ENCODE data around the gene PKM. TPM values are rescaled to one million over a fixed set of nuclear protein-coding genes. Genes with fewer than 3 reads are reported as not detected.
"Not testable (repeated sequence)": the region's sequence is repeated elsewhere in the genome, so short reads cannot be mapped to it uniquely, and the experiment has no call there.

PKM gene
- total RNA-seq, 1 experiment from 2014 or later: 858 TPM

GRCh38 chr15:72179950-72180581, 50.9 kb downstream of the PKM start:
- DNase-seq (ENCODE audit: extremely low read depth, low read depth): no peak

DNA sequence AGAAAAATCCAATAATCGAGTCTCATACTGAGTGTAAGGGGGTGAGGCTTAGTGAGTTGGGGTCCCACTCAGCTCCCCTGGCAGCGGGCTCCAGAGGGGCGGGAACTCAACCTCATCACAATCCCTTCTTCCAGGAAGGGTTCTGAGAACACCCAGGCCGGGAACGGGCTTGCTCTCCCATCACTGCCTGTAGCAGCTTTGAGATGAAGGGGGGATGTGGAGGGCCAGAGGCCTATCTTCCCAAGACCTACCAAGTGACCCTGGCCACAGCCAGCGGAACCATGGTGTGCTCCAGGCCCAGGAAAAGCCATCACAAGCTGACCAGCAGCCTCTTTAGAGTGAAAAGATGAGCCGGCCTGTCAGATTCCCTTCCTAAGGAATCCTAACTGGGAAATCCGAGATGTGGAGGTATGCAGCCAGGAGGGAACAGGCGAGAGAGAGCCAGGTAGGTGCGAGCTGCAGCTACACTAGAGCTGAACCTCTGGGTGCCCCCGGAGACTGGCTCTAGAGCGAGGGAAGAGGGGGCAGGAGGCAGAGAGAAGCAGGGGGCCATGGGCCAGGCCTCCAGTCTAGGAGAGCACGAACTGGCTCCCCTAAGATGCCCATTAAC, 51.9 kb downstream of the PKM start:
- DNase-seq (ENCODE audit: extremely low read depth, low read depth): no peak

DNA sequence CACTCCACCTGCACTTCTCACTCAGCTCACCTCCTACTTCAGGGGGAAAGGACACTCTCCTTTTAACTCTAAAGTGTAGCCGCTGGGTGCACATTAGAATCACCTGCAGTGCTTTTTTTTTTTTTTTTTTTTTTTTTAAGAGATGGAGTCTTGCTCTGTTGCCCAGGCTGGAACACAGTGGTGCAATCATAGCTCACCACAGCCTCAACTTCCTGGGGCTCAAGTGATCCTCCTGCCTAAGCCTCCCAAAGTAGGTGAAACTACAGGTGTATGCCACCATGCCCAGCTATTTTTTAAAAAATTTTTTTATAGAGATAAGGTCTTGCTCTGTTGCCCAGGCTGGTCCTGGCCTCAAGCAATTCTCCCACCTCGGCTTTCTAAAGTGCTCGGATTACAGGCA, 54.2 kb downstream of the PKM start:
- no peak for DNase-seq (ENCODE audit: extremely low read depth, low read depth)

GRCh38 chr15:72176159-72176558, 54.8 kb downstream of the PKM start:
- no peak for DNase-seq (ENCODE audit: extremely low read depth, low read depth)

GRCh38 chr15:72175186-72176044, 55.6 kb downstream of the PKM start:
- no peak for DNase-seq (ENCODE audit: extremely low read depth, low read depth)

DNA sequence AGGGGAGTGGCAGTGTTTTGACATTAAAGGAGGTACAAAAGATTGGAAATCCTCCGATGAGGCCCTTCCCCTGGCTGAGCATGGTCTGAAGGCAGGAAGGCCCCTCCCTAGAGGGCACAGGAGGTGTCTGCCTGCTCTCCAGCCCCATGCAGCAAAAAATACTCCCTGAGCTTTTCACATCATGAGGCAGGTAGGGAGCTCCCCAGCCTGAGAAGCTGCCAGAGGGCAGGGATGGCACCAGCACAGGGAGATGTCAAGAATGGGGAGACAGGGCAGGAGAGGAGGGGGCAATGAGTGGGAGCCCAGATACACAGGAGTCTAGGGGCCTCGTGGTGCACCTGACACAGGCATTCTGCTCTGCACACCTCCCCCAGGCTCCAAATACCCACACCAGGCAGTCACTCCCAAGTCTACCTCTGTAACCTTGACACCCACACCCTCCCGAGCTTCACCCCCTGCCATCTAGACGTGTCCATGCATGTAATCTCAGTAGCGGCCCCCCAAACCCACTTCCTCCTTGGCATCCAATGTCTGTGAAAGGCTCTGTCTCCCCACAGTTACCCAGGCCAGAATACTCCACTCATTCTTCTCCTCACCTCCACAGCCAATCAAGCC, 56.3 kb downstream of the PKM start:
- DNase-seq (ENCODE audit: extremely low read depth, low read depth): no peak

- no peak for DNase-seq (ENCODE audit: extremely low read depth, low read depth)
Measured at GRCh38 chr15:72173864-72174550, 57.0 kb downstream of the PKM start.

DNA sequence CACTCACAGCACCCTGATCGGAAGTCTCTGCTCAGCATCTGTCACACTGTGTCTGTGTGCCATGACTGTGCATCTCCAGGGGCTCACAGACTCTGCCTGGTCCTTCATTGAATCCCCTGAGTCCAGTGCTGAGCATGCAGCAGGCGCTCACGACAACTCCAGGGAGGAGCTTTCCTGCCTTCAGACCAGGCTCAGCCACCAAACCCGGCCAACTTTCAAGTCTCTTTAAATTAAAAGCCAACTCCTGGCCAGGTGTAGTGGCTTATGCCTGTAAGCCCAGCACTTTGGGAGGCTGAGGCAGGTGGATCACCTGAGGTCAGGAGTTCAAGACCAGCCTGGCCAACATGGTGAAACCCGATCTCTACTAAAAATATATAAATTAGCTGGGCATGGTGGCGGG, 57.6 kb downstream of the PKM start:
- DNase-seq (ENCODE audit: extremely low read depth, low read depth): no peak

- no peak for DNase-seq (ENCODE audit: extremely low read depth, low read depth)
Measured at GRCh38 chr15:72172796-72173195, 58.2 kb downstream of the PKM start.

DNA sequence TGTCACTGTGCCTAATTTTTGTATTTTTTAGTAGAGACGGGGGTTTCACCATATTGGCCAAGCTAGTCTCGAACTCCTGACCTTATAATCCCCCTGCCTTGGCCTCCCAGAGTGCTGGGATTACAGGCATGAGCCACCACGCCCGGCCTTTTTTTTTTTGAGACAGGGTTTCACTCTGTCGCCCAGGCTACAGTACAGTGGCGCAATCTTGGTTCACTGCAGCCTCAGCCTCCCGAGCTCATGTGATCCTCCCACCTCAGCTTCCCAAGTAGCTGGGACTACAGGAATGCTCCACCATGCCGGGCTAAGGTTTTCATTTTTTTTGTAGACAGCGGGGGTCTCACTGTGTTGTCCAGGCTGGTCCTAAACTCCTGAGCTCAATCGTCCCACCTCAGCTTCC, 59.0 kb downstream of the PKM start:
- not testable (repeated sequence) for DNase-seq (ENCODE audit: extremely low read depth, low read depth)

GRCh38 chr15:72170691-72171090, 60.3 kb downstream of the PKM start:
- DNase-seq (ENCODE audit: extremely low read depth, low read depth): no peak

DNA sequence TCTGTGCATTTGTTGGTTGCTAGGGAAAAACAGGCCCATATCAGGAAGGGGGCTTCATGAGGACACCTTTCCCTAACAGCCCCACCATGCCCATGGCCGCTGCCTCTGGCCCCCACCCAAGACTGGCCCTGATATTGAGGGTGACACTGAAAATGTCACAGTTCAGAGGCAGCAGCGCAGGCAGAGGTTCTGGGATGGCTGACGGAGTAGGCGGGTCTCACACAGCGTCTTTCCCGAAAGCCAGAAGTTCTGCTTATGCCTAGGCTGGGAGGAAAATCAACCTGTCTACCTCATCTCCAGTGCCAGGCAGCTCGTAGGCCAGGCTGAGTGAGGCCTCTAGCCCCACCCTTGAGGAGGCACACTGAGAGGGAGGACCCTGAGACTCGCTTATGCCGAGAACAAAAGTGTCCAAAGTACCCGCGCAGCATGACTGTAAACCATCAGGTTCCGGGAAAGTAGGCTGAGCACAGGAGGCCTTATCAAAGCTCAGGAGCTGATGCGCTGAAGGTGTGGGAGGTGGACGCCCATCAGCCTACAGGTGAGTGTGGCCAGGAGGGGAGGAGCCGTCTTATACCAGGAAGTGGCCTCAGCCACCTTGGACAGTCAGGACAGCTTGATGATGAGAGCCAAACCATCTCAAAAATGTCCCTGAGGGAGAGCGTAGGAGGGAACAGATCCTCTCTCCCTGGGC, 60.9 kb downstream of the PKM start:
- no peak for DNase-seq (ENCODE audit: extremely low read depth, low read depth)

DNA sequence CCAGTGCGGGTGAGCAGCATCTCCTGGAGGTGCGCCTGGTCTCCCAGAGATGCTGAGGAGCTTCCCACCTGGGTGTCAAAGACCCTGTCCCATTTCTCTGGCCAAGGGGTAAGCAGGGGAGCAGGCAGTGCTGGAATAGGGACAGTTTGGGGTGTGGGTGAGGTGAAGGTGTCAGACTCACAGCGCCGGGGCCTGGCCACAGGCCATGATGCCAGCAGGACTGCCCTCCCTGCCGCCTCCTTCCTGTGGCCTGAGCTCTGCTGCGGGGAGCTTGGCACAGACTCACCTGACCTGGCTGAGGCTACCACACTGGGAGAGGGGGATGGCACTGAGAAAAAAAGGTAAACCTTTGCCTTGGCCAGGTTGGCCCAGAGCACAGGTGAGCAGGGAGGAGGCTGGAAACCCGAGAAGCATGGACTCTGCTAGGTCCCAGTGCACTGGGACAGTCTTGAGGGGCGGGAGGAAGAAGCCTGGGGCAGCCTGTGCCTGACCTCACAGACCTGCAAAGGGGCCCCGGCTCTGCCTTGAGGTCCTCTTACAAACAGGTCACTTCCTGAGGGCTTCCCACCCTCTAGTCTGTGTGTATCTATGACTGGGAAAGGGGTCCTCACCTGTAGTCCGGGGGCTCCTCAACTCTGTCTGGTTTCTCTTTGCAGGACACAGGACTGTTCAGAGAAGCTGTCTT, 61.6 kb downstream of the PKM start:
- no peak for DNase-seq (ENCODE audit: extremely low read depth, low read depth)

GRCh38 chr15:72168808-72169190, 62.2 kb downstream of the PKM start:
- DNase-seq (ENCODE audit: extremely low read depth, low read depth): no peak

- DNase-seq (ENCODE audit: extremely low read depth, low read depth): no peak
Measured at GRCh38 chr15:72168131-72168807, 62.7 kb downstream of the PKM start.

- DNase-seq (ENCODE audit: extremely low read depth, low read depth): no peak
Measured at GRCh38 chr15:72167445-72167844, 63.5 kb downstream of the PKM start.

DNA sequence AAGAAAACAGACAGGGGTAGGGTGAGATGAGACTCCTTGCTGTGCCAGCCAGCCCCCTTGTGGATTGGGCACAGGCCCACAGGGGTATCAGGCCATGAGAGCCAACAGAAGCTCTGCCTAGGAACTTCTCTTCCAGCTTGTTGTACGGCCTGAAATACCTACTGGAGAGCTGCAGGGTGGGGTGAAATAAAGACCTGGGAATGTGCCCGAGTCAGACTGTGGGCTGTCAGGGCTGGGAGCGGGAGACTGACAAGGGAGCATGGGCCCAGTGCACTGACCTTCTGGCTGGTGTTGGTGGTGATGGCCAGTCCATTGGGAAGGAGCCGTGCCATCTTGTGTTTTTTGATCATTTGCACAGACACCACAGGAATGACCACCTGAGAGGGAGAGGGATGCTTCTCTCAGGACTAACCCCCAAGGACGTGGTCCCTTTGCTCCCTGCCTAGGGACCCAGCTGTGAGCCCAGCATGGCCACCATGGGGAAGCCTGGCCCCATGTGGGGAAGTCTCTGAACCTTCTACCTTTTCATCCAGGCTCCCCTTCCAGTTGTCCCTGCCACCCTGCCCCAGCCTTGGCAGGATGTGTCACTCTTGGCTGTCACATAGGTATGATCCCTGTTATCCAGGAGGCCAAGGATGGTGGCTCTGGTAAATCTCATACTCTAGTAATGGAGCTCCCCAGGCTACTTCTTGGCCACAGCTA, 64.1 kb downstream of the PKM start:
- DNase-seq (ENCODE audit: extremely low read depth, low read depth): no peak

DNA sequence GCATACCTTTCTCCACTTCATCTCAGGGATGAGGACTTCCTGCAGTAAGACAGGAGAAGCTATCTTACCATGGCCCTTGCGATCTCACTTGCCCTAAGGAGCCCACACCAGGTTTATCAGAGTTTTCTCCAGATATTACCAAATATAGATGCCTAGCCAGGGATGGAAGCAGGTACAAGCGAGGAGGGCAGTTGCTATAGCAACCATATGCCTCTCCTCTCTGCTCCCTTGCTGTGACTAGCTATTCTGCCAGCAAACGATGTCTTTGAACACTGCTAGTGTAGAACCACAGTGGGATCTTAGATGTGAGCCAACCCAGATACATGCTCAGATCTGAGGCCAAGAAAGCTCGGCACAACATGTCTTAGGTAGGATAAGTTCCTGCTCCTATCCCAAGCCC, 67.3 kb downstream of the PKM start:
- no peak for DNase-seq (ENCODE audit: extremely low read depth, low read depth)

DNA sequence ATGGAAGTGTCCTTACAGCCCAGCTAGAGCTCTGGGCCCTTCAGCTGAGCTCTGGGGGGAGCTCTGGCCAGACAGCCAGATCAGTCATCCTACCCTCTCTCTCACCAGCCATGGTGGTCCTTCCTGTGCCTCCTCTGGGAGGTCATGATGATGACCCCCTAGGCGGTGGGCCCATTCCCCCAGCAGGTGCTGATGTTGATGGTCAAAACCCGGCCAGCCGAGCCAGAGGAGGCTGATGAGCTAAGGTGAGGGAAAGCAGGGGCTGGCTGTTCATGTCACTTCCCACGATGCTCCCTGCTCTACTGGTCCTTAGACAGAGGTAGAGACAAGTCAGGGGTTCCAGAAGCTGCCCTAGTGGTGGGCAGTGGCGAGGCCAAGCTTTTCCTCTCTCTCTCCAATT, 68.4 kb downstream of the PKM start:
- DNase-seq (ENCODE audit: extremely low read depth, low read depth): no peak

Data from NCI-H460 (cell line).